DMS53 treated with DMSO at 0.1 percent for 48 hours (cell line): ENCODE measurements around the gene NHERF2.

Experiments used
- DNase-seq: peaks from one replicate; lab custom pipeline; 2025; ENCODE audit not compliant: unreplicated experiment; lab: John Stamatoyannopoulos, UW

The NHERF2 gene

GRCh38 chr16:2026461-2027023, at the start of gene NHERF2:
TSS of gene NHERF2 (plus strand) at chr16:2026902. CDS start at chr16:2027006, 104 bp downstream.
- DNase-seq: no peak

- DNase-seq: no peak
Observed at GRCh38 chr16:1976951-1977874, 49.5 kb upstream of the NHERF2 start.

GRCh38 chr16:1977875-1978268, 48.8 kb upstream of the NHERF2 start:
- DNase-seq: no peak

- no peak for DNase-seq
Observed at GRCh38 chr16:1978476-1979120, 48.1 kb upstream of the NHERF2 start.

GRCh38 chr16:1979271-1980029, 47.3 kb upstream of the NHERF2 start:
- peak; percentile 66 for DNase-seq

GRCh38 chr16:1980030-1980769, 46.5 kb upstream of the NHERF2 start:
- DNase-seq: no peak

- DNase-seq: no peak
Observed at GRCh38 chr16:1980770-1981087, 46.0 kb upstream of the NHERF2 start.

DNA sequence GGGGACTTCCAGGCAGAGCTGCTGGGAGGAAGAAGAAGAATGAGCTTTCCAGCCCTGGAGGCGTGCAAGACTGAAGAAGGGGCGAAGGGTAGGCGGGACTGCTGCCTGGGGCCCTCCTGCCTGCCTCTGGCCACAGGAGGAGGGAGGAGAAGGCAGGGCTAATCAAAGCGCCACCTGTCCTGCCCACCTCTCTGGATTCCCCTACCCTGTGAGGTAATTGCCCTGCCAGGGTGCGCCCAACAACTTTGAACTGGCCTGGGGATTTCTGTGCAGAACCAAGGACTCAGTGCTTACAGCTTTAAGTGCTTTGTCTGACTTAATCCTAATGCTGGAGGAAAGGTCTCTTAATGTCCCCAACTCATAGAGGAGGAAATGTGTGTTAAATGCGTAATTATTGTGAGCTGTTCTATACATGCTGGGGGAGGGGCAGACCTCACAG, 45.3 kb upstream of the NHERF2 start, which contains the start of gene NOXO1:
TSS of gene NOXO1 (minus strand) at position 72 of the 439 bp plus-strand sequence. CDS start 290 bp downstream, outside the sequence.
- no peak for DNase-seq

GRCh38 chr16:1982013-1982433, 44.7 kb upstream of the NHERF2 start:
- no peak for DNase-seq

DNA sequence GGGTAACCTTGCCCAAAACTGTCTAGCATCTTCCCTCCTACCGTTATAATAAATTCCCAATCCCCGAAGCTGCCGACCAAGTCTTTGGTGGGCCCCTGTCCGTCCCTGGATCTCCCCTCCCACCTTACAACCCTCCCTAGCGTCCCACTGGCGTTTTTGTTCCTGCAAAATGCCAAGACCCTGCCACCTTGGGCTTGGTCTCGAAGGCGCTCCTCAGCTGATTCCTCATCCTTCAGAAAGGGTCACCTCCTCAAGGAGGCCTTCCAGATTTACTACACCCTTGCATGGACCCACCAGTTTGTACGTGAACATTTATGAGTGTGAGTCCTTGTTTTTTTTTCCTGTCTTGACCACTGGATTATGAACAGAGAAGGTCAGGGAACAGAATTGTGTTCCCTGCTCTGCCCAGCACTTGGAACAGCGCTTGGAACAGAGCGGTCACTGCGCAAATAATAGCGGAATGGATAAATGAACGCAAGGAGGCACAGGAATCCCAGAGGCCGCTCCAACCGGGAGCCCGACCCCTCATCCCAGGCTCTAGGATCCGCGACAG, 43.6 kb upstream of the NHERF2 start:
- no peak for DNase-seq

DNA sequence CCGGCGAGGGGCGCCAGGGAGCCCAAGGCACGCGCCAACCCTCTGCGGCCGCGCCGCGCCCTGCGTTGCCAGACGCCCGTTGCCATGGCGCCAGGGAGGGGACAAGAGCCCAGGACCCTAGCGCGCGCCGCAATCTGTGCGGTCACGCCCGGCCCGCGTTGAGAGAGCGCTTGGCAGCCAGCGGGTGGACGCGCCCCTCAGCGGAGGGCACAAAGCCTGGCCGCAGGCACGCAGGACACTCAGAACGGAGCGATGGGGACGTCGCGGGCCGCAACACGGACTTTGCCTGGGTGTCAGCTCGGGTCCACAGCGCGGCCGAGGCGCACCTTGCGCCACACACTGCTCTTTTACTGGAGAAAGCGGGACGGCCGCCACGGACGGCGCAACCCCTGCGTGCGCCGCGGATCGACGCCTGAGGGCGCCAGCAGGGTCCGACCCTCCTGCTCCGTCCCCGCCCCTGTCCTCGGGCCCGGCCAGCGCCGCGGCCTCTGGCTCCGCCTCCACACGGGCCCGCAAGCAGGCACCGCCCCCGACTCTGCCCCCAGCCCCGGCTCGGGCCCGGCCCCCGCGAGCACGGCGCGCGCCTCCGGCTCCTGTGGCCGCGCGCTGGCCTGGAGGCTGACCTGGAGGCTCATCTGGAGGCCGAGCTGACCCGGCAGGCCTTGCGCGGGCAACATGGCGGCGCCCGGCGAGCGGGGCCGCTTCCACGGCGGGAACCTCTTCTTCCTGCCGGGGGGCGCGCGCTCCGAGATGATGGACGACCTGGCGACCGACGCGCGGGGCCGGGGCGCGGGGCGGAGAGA, 43.0 kb upstream of the NHERF2 start, which contains the start of gene GFER:
TSS of gene GFER (plus strand) at position 650 of the 803 bp plus-strand sequence. CDS start at position 676, 26 bp downstream.
- peak; percentile 70 for DNase-seq

DNA sequence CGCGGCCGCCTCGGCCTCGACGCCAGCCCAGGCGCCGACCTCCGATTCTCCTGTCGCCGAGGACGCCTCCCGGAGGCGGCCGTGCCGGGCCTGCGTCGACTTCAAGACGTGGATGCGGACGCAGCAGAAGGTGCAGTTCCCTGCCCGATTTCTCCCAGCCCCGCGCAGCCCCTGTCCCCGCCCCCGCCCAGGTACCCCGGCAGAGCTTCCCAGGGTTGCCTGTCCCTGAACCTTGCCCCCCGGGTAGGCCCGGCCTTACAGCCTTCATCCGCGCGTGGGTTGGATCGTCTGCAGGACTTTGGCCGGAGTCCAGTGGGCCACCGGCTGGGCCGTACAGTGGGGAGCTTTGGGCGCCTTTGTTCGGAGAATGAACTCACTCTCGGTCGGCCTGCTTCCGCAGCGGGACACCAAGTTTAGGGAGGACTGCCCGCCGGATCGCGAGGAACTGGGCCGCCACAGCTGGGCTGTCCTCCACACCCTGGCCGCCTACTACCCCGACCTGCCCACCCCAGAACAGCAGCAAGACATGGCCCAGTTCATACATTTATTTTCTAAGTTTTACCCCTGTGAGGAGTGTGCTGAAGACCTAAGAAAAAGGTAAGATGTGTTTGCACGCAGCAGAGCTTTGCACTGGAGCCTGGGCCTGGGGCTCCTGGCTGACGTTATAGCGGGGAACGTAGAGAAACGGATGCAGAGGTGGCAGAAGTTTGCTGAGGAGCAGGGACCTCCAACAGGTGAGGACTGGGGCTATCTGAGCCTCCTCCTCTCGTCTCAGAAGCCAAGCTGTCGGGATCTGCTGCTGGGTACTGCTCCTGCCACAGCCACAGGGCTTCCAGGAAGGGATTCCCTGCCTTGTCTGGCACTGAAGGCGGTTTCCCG, 42.1 kb upstream of the NHERF2 start:
- no peak for DNase-seq

- DNase-seq: no peak
Observed at GRCh38 chr16:1985466-1986150, 41.1 kb upstream of the NHERF2 start.

GRCh38 chr16:1987198-1987597, 39.5 kb upstream of the NHERF2 start:
- no peak for DNase-seq

- peak; percentile 46 for DNase-seq
Observed at GRCh38 chr16:1989209-1990100, 37.2 kb upstream of the NHERF2 start, which contains the start of gene SYNGR3. TSS of gene SYNGR3 (plus strand) at chr16:1989970. CDS start at chr16:1990103, 133 bp downstream.

GRCh38 chr16:1990101-1990350, 36.7 kb upstream of the NHERF2 start:
- no peak for DNase-seq
